ENCODE data around the gene RPS2. TPM values are rescaled to one million over a fixed set of nuclear protein-coding genes. Genes with fewer than 3 reads are reported as not detected.

RPS2 gene
- total RNA-seq, 1 experiment from 2014 or later = 4,395 TPM

GRCh38 chr16:1997494-1998359, 33.1 kb upstream of the RPS2 start:
- Mint-ChIP-seq H3K9me3 (no peaks in the 10 kb centered on the region), H3K36me3 (peaks cover 24% of the 10 kb centered on the region), H3K27ac (no peak overlapping the region), H3K27me3 (ENCODE audit: low read depth) (no peaks in the 10 kb centered on the region; the same call in 1 of the 2 replicates), H3K4me1 (0 out of 2 replicates have a peak, but pooled peaks cover 3% of the 10 kb centered on the region), H3K4me3 (no peak overlapping the region)
- ChIA-PET CTCF (interaction anchor here (0.7 to 2.7 kb wide), 3 partner anchors 19 to 143 kb away, joined by 3 to 9 read pairs (median 4); no protein-coding TSS in a partner anchor), POLR2A (interaction anchor here (0.6 to 1.2 kb wide), 2 partner anchors 33 to 46 kb away, joined by 3 to 4 read pairs; partner anchors contain the start of gene RPS2)
- TF ChIP-seq MXD4 (CRISPR knock-in tag; IDR thresholded peaks at IDR 0.05; ENCODE audit: borderline replicate concordance) (no peak), NR2C2 (CRISPR knock-in tag; IDR thresholded peaks at IDR 0.05) (no peak), STAT6 (CRISPR knock-in tag; conservative IDR thresholded peaks at IDR 0.05; ENCODE audit: low read depth) (no peak), NFE2L1 (CRISPR knock-in tag; IDR thresholded peaks at IDR 0.05) (no peak), JAZF1 (CRISPR knock-in tag; IDR thresholded peaks at IDR 0.05) (no peak), NR3C1 (CRISPR knock-in tag; conservative IDR thresholded peaks at IDR 0.05; ENCODE audit: low read depth) (no peak), RELA (CRISPR knock-in tag; IDR thresholded peaks at IDR 0.05; ENCODE audit: borderline replicate concordance) (no peak), CTCF (IDR thresholded peaks at IDR 0.05) (no peak), MAX (CRISPR knock-in tag; IDR thresholded peaks at IDR 0.05) (no peak), ZNF425 (CRISPR knock-in tag; conservative IDR thresholded peaks at IDR 0.05) (no peak), ZNF416 (CRISPR knock-in tag; IDR thresholded peaks at IDR 0.05) (no peak), ZNF512 (CRISPR knock-in tag; IDR thresholded peaks at IDR 0.05; ENCODE audit: borderline replicate concordance) (no peak), GTF2I (CRISPR knock-in tag; conservative IDR thresholded peaks at IDR 0.05) (no peak), ZNF396 (CRISPR knock-in tag; IDR thresholded peaks at IDR 0.05; ENCODE audit: borderline replicate concordance) (no peak), EMX1 (CRISPR knock-in tag; IDR thresholded peaks at IDR 0.05) (no peak), CDX4 (CRISPR knock-in tag; IDR thresholded peaks at IDR 0.05; ENCODE audit: borderline replicate concordance) (no peak), FOXP1 (CRISPR knock-in tag; IDR thresholded peaks at IDR 0.05; ENCODE audit: borderline replicate concordance) (no peak), HMGXB4 (CRISPR knock-in tag; IDR thresholded peaks at IDR 0.05) (no peak), SMAD3 (CRISPR knock-in tag; IDR thresholded peaks at IDR 0.05; ENCODE audit: borderline replicate concordance) (no peak)
- ATAC-seq (no peak), DNase-seq (ENCODE audit: low spot score) (no peak)
